Putamen (tissue), 1 donor: ENCODE data around the gene BABAM2.

Experiments
- DNase-seq: peaks from one replicate; pipeline ENCODE4 v3.0.0-alpha.2; 2016; ENCODE audit warnings: low spot score

The BABAM2 gene

DNA sequence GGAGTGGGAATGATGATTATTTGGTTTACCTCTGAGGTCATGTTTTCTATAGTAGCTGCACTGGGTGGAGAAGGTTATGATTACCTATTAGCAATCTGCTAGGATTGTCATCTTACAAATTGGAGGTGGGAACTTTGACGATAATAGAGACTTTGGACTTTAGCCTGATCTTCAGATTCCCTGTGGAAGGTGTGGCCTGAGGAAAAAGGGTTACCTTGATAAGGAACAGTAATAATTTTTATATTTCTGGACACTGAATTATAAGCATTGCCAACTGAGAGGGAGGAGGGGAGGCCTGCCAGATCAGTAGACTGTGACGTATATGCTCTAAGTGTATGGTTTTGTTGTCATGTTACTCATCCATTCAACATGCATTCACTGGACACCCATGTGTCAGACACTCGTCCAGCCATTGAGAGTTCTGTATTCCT is 318.7 kb downstream of the BABAM2 start:
- DNase-seq = no peak

GRCh38 chr2:28209864-28210263 is 319.3 kb downstream of the BABAM2 start:
- no peak for DNase-seq

GRCh38 chr2:28210535-28210934 is 320.0 kb downstream of the BABAM2 start:
- DNase-seq = no peak

GRCh38 chr2:28216331-28216730 is 325.8 kb downstream of the BABAM2 start:
- DNase-seq = no peak

GRCh38 chr2:28217042-28217740 is 326.7 kb downstream of the BABAM2 start:
- no peak for DNase-seq

- DNase-seq = no peak
These were observed 328.6 kb downstream of the BABAM2 start for GRCh38 chr2:28219138-28219537.

DNA sequence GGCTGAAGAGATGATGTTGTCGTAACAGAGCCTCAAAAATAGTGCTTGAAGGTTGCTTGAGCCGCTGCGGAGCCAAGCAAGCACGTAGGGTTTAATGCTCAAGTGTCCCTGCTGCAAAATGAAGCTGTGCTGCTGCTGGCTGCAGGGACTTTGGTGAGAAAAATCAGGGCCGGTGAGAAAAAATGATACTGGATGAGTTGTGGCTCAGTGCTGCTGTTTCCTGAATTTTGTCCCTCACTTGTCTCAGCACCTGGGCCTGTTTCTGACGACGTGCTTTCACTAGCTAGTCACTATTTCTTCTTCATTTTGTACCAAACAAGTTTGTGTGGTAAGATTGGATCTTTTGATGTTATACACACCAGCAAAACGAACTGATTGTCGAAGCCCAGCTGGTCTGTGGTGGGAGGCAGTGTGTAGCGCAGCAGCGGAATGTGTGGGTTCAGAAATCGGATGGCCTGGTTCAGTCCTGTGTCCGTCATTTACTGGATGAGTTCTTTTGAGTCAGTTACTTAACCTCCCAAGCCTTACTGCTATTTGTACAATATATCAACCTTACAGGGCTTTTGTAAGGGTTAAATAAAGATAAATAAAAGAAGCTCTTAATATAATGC is 329.3 kb downstream of the BABAM2 start:
- DNase-seq = no peak

DNA sequence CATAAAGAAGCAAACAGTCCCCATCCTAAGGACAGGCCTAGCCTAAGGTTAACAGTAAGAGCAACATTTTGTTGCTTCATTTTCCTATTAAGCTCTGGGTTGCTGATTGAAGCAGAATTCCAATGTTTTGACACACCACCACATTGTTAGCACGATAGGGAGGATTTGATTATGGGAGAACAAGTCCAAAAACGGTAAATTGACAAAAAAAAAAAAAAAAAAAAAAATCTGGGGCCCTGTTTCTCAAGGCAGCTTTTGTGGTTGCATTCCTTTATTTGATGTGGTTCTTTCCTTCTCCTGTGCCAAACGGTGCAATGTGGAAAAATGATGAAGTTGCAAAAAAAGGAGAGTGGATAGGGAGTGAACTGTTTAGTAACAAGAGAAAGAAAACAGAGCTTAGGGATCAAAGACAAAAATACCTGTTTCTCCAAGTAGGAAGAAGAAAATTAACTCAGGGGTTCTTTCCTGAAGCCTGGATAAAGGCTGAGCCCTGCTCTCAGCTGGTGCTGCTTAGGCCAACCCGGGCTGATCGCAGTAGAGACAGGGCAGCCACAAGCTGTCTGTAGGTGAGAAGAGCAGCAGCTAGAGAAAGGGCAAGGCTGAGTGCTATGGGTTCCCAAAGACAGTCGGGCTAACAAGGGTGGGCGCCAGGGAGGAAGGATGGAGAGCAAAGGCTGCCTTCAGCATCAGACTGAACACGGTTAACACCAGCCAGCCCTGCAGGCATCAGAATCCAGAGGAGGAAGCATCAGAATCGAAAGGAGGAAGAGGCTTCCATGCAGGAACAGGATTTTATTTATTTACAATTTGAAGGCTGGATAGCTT is 334.3 kb downstream of the BABAM2 start:
- no peak for DNase-seq

GRCh38 chr2:28225473-28226080 is 335.0 kb downstream of the BABAM2 start:
- peak; percentile 69 for DNase-seq

- DNase-seq = no peak
These were observed 336.0 kb downstream of the BABAM2 start for GRCh38 chr2:28226558-28226957.

GRCh38 chr2:28227498-28227897 is 337.0 kb downstream of the BABAM2 start:
- DNase-seq = no peak

DNA sequence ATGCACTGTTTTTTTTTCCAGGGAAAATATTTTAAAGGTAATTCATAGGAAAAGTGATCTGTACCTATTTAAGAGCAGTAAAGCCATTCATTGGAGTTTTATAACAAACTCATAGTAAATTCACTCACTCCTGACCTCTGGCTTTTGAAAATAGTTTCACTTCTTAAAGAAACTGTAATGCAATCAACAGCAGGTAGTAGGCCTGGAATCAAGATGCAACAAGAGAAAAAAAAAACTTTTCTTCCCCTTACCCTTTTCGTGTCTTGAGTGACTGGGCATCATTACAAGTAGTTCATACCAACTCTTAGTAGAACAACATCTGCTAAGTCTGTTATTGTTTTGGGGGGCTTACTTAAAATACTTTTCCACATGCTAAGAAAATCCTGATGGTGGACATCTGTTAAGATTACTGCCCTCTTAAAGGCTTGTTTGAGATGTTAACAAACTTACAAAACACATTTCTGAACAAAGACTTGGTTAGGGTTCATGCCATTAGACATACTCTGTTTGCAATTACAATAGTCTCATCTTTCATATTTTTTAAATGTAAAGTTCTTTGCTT is 338.0 kb downstream of the BABAM2 start:
- DNase-seq = no peak

GRCh38 chr2:28231110-28231631 is 340.6 kb downstream of the BABAM2 start:
- DNase-seq = no peak

- no peak for DNase-seq
These were observed 341.8 kb downstream of the BABAM2 start for GRCh38 chr2:28232295-28232694.

GRCh38 chr2:28233164-28233676 is 342.7 kb downstream of the BABAM2 start:
- no peak for DNase-seq

GRCh38 chr2:28234807-28235206 is 344.3 kb downstream of the BABAM2 start:
- no peak for DNase-seq

DNA sequence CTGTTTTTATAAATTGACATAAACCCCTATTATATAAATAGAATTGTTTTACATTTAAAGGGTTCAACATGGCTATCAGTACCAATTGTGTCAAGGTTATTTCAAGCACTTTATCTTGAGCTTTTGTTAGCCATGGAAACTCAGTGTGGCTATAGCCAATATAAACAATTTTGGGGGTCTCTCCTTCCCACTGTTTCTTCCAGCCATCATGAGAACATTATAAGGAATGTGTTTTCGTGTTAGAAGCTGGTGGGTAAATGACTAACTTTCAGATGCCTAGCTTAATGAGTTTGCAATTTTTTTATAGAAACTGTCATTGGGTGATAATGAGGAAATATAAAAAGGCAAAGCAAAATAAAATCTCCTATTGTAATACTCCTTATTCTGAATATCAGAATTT is 348.7 kb downstream of the BABAM2 start:
- DNase-seq = no peak

- DNase-seq = no peak
These were observed 350.4 kb downstream of the BABAM2 start for GRCh38 chr2:28240937-28241336.

DNA sequence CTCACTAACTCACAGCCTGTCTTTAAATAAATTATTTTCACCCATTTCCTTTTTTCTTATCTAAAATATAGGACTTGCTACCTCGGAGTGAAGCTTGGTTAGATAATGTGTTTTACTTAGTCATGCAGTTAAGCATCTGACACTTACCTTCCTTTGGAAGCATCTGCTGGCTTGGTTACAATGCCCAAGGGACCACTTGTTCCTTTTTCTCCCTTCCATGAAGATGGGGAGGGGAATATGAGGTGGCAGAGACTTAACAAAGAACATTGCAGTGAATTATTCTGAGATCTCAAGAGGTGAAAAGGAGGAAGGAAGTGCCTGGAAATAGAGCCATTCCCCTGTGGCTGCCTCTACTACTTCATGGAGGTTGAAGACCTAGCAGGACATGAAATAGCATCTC is 356.8 kb downstream of the BABAM2 start:
- no peak for DNase-seq

- no peak for DNase-seq
These were observed 357.2 kb downstream of the BABAM2 start for GRCh38 chr2:28247734-28248133.

GRCh38 chr2:28248511-28248910 is 358.0 kb downstream of the BABAM2 start:
- DNase-seq = no peak

DNA sequence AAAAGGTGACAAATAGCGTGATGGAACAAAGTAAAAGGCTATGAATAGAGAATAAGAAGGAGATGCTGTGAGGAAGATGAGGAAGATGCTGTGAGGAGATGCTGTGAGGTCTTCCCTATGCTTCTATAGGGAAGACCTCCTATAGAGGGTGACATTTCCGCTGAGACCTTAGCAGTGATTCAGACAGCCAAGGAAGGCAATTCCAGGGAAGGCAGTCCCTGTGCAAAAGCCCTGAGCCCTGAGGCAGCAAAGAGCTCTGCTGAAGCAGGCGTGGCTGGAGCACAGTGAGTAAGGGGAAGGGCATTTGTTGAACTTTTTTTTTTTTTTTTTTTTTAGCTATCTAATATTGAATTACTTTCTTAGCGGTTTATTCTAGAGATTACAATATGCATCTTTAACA is 359.5 kb downstream of the BABAM2 start:
- DNase-seq = no peak
